ENCODE results near the gene SLX1A. TPM values are rescaled to one million over a fixed set of nuclear protein-coding genes. Genes with fewer than 3 reads are reported as not detected.
A peak's percentile ranks its signal among the peaks of the same experiment; 100 is the strongest.

Gene SLX1A
- total and polyA plus RNA-seq, 8 donors, result 2.3 to 86.9 (median 50.5) TPM

GRCh38 chr16:30183233-30184095, 10.2 kb upstream of the SLX1A start, which contains the start of gene CORO1A:
Gene CORO1A (plus strand): TSS chr16:30183602. CDS start chr16:30185210, 1,608 bp downstream.
- Histone ChIP-seq H3K4me1 (peaks cover 7 to 43% (median 28%) of the 10 kb centered on the region in 4 donors), H3K27ac (peak within 1 kb of the TSS; percentile 72 to 90 (median 85)), H3K27me3 (no peaks in the 10 kb centered on the region), H3K9me3 (no peaks in the 10 kb centered on the region), H3K4me3 (peak within 1 kb of the TSS; percentile 54 to 65 (median 58)), H3K36me3 (peaks cover 0 to 10% (median 8%) of the 10 kb centered on the region in 4 donors)
- peak; percentile 86 to 93 for DNase-seq
- TF ChIP-seq POLR2AphosphoS5 (IDR thresholded peaks at IDR 0.05), result peak in 2 of 3 donors; percentile 32 to 50
- TF ChIP-seq, protein P1, sequence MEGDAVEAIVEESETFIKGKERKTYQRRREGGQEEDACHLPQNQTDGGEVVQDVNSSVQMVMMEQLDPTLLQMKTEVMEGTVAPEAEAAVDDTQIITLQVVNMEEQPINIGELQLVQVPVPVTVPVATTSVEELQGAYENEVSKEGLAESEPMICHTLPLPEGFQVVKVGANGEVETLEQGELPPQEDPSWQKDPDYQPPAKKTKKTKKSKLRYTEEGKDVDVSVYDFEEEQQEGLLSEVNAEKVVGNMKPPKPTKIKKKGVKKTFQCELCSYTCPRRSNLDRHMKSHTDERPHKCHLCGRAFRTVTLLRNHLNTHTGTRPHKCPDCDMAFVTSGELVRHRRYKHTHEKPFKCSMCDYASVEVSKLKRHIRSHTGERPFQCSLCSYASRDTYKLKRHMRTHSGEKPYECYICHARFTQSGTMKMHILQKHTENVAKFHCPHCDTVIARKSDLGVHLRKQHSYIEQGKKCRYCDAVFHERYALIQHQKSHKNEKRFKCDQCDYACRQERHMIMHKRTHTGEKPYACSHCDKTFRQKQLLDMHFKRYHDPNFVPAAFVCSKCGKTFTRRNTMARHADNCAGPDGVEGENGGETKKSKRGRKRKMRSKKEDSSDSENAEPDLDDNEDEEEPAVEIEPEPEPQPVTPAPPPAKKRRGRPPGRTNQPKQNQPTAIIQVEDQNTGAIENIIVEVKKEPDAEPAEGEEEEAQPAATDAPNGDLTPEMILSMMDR (IDR thresholded peaks at IDR 0.05), result no peak
- intact Hi-C loops (cut with DNase I; ENCODE audit: low total_unique reads), result no loop called here
- WGBS, 5 donors, result 1 to 3% (median 2%) methylated on average over 53 to 81 of the region's 81 CpGs

DNA sequence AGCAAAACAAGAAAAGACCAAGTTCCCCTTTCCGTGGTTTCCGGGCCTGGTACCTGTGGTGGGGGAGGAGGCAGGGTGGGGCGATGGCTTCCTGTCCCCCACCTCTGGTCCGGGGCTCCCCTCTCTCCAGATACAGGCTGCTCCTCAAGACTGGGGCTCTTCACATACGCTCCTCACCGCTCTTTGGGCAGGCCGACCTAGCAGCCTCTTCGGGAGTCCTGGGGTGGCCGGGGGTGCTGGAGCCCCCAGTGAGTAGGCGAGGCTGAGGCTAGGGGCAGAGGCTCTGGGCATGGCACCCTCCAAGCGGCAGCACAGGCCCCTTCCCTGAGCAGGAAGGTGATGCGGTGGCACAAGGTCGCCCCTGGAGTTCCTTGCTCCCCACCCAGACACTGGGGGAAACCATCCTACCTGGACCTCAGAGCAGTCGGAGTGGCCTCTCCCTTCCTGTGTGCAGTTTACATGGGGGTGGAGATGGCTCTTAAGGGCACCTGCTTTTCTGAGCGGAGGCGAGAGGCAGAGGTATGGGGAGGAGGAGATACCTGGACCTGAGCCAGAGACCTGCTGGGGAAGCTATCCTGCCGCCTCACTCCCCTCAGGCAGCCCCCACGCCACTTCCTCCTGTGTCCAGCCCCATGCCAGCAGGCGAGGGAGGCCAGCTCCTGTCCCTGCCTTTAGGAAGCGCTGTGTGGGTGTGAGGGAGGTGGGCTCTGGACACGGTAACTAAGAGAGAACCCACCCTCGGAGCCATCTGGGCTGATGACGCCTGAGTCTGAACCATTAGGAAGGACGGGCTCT, 9.4 kb upstream of the SLX1A start:
- Histone ChIP-seq H3K4me3 (peak overlapping the region; percentile 54 to 65 (median 58)), H3K9me3 (no peaks in the 10 kb centered on the region), H3K27me3 (no peaks in the 10 kb centered on the region), H3K36me3 (peaks cover 0 to 10% (median 8%) of the 10 kb centered on the region in 4 donors), H3K4me1 (peaks cover 7 to 41% (median 28%) of the 10 kb centered on the region in 4 donors), H3K27ac (peak overlapping the region; percentile 41 to 90 (median 85))
- TF ChIP-seq, protein P1 (IDR thresholded peaks at IDR 0.05), result no peak
- TF ChIP-seq POLR2AphosphoS5 (IDR thresholded peaks at IDR 0.05) (peak in 1 of 3 donors; percentile 13), POLR2A (IDR thresholded peaks at IDR 0.05) (no peak), EP300 (IDR thresholded peaks at IDR 0.05) (no peak)
- DNase-seq, result peak; percentile 53 to 67
- intact Hi-C loops (cut with DNase I; ENCODE audit: low total_unique reads), result no loop called here
- 32 to 52% (median 42%) methylated on average over 21 to 24 of the region's 24 CpGs for WGBS, 5 donors

- peak overlapping the region; percentile 43 to 90 (median 85) for H3K27ac ChIP-seq
- peak in 1 of 2 donors; percentile 18 for DNase-seq
- peak overlapping the region; percentile 54 to 65 (median 58) for H3K4me3 ChIP-seq
- no peaks in the 10 kb centered on the region for H3K9me3 ChIP-seq
- no peaks in the 10 kb centered on the region for H3K27me3 ChIP-seq
- intact Hi-C loops (cut with DNase I; ENCODE audit: low total_unique reads), result no loop called here
- TF ChIP-seq EP300 (IDR thresholded peaks at IDR 0.05) (no peak), POLR2A (IDR thresholded peaks at IDR 0.05) (no peak), POLR2AphosphoS5 (IDR thresholded peaks at IDR 0.05) (no peak)
- TF ChIP-seq, protein P1 (IDR thresholded peaks at IDR 0.05), result no peak
- peaks cover 7 to 41% (median 28%) of the 10 kb centered on the region in 4 donors for H3K4me1 ChIP-seq
- WGBS, 5 donors, result 69 to 89% (median 77%) methylated on average over 6 to 13 of the region's 13 CpGs
- peaks cover 0 to 10% (median 8%) of the 10 kb centered on the region in 4 donors for H3K36me3 ChIP-seq
These were observed 8.6 kb upstream of the SLX1A start for GRCh38 chr16:30184891-30185682.

All from stomach (tissue), 9 donors.